Measurements from ENCODE around the gene CYP27B1. TPM values are rescaled to one million over a fixed set of nuclear protein-coding genes. Genes with fewer than 3 reads are reported as not detected.

Gene CYP27B1
- total RNA-seq, 1 donor from 2014 or later = not detected

DNA sequence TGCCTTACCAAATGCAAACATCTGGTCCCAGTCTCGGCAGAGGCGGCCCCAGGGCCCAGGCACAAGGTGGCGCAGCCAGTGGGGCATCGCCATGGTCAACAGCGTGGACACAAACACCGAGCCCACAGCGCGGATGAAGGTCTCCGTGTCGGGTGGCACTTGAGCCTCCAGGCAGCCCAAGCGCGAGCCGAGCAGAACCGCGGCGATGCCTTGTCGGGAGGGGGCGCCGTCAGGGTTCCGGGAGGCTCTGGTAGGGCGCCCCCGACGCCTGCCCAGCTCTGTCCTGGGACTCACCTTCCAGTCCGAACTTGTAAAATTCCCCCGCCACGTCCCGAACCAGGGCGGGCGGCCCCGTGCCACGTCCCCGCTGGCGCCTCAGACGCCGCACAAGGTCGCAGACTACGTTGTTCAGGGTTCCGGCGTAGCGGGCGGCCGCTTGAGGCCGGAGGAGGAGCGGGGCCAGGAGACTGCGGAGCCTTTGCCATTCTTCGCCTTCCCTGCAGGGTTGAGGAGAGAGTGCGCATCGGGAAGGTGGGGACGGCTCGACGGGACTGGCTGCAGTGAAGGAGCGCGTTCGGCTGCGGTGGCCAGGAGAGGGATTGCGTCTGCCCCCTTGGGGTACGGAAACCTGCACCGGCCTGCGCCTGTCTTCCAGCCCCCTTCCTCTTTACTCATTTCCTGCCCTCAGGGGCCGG is 1.7 kb downstream of the CYP27B1 start:
- no peaks in the 10 kb centered on the region for H3K9me3 ChIP-seq (replicated peaks)
- H3K27me3 ChIP-seq (ENCODE audit: low read depth) = peaks cover 55% of the 10 kb centered on the region
- intact Hi-C loops (cut with micrococcal nuclease) = no loop called here
- DNase-seq = peak; percentile 34
- peaks cover 30% of the 10 kb centered on the region for H3K4me1 ChIP-seq
- no peak overlapping the region for H3K27ac ChIP-seq (replicated peaks)
- TF ChIP-seq CTCF (IDR thresholded peaks at IDR 0.05; ENCODE audit: borderline replicate concordance) = peak; percentile 37
- peaks cover 11% of the 10 kb centered on the region for H3K36me3 ChIP-seq
- peak overlapping the region; percentile 62 for H3K4me3 ChIP-seq

DNA sequence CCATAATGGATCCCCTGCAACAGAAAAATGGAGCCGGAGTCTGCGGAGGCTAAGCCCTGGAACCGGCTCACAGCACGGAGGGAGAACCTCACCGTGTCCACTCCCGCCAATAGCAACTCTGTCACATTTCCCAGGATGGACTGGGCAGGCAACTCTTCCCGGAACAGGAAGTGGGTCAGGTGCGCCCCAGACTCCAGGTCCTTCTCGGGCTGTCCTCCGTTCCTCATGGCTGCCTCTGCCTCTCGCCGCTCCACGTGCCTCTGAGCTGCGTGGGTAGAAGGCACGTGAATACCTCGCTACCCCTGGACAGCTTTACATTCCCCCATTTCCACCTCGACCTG is 2.2 kb downstream of the CYP27B1 start:
- intact Hi-C loops (cut with micrococcal nuclease) = no loop called here

GRCh38 chr12:57763881-57764661 is 2.8 kb downstream of the CYP27B1 start:
- Histone ChIP-seq H3K4me1 (peaks cover 30% of the 10 kb centered on the region), H3K36me3 (peaks cover 9% of the 10 kb centered on the region), H3K9me3 (replicated peaks) (no peaks in the 10 kb centered on the region), H3K27ac (replicated peaks) (no peak overlapping the region), H3K4me3 (peak overlapping the region; percentile 62), H3K27me3 (ENCODE audit: low read depth) (peaks cover 55% of the 10 kb centered on the region)
- intact Hi-C loops (cut with micrococcal nuclease) = no loop called here
- no peak for TF ChIP-seq CTCF (IDR thresholded peaks at IDR 0.05; ENCODE audit: borderline replicate concordance)
- DNase-seq = no peak

More for the DNA sequence above, 2.2 kb downstream of the CYP27B1 start:
- Histone ChIP-seq H3K9me3 (replicated peaks) (no peaks in the 10 kb centered on the region), H3K36me3 (peaks cover 7% of the 10 kb centered on the region), H3K27me3 (ENCODE audit: low read depth) (peaks cover 55% of the 10 kb centered on the region), H3K4me1 (peaks cover 30% of the 10 kb centered on the region), H3K4me3 (peak overlapping the region; percentile 62), H3K27ac (replicated peaks) (no peak overlapping the region)
- TF ChIP-seq CTCF (IDR thresholded peaks at IDR 0.05; ENCODE audit: borderline replicate concordance) = no peak
- DNase-seq = no peak

- Histone ChIP-seq H3K4me1 (peaks cover 30% of the 10 kb centered on the region), H3K27me3 (ENCODE audit: low read depth) (peaks cover 55% of the 10 kb centered on the region)
Measured at GRCh38 chr12:57762463-57762862, 4.4 kb downstream of the CYP27B1 start.

More at GRCh38 chr12:57762463-57762862, 4.4 kb downstream of the CYP27B1 start:
- no peak for DNase-seq
- H3K27ac ChIP-seq (replicated peaks) = no peak overlapping the region
- TF ChIP-seq CTCF (IDR thresholded peaks at IDR 0.05; ENCODE audit: borderline replicate concordance) = no peak
- intact Hi-C loops (cut with micrococcal nuclease) = no loop called here
- no peak overlapping the region for H3K4me3 ChIP-seq
- H3K36me3 ChIP-seq = peaks cover 18% of the 10 kb centered on the region
- H3K9me3 ChIP-seq (replicated peaks) = no peaks in the 10 kb centered on the region
